Activated CD4-positive, alpha-beta T cell treated with anti-CD3 and anti-CD28 coated beads for 4 hours (primary cell): ENCODE results near the gene SLC39A13.

ENCODE experiments used
- DNase-seq, 2 donors: peaks; one replicate each; pipeline ENCODE4 v3.0.0-alpha.2; 2020

The SLC39A13 gene

DNA sequence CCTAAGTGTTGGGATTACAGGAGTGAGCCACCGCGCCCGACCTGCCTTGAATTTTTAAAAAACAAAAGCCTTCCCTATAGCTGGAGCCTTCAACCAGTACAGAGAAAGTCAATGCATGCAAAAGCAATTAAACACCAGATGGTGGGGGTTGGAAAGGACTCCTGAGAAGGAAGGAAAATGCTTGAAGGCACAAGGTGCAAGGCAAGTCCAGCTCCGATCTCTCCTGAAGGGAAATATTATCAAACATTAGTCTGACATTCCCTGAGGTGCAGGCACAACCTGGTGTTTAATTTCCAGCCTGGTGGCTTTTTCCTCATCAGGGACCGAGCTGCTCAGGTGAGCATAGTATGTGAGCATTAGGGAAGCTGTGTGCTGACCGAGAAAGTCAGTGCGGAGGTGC, 53.5 kb downstream of the SLC39A13 start:
- no peak for DNase-seq

DNA sequence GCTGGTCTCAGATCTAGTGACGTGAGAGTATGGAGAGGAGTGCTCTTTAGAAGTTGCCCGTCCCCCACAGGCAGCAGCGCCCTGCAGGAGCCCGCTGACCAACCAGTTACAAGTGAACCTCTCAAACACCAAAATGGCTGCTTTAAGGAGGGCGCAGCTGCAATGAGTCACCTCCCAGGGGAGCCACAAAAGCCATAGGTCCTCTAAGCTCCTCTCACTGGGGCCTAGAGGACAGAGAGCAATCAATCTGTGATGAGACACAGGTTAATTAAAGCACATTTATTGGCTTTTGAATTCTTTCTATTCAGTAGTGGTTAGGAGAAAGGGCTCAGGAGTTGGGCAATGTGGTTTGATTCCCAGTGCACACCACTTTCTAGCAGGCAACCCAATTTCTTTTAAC, 56.1 kb downstream of the SLC39A13 start:
- DNase-seq, result no peak
